Common myeloid progenitor, CD34-positive (primary cell): Measurements from ENCODE around the gene DENND1B.
"Not testable (repeated sequence)": the region's sequence is repeated elsewhere in the genome, so short reads cannot be mapped to it uniquely, and the experiment has no call there.

Experiments
- CTCF ChIA-PET: fragments of 350-600 bp; sonication (Branson Sonifier 250); formaldehyde crosslinking; loops from one replicate; lab custom pipeline; 2021; ENCODE audit warnings: antibody characterized with exemption; lab: Charles Lee
- POLR2A ChIA-PET: fragments of 350-600 bp; sonication (Branson Sonifier 250); formaldehyde crosslinking; loops from one replicate; lab custom pipeline; 2021; ENCODE audit warnings: antibody characterized with exemption; lab: Charles Lee
- DNase-seq, 3 donors: peaks; one replicate each; pipeline versions ENCODE4 v3.0.0 to v3.0.0-alpha.2; 2013
- H3K27ac ChIP-seq, 2 experiments: 1 replicate in 1 of 2; 2 replicates in 1 of 2; pipeline ENCODE4 v1.7.0; 2013; ENCODE audit warnings: inconsistent platforms in 2 of 2, low read length in 2 of 2, mild to moderate bottlenecking in 2 of 2, low read depth in 1 of 2, moderate library complexity in 1 of 2; ENCODE audit not compliant: severe bottlenecking in 2 of 2, insufficient read depth in 1 of 2, poor library complexity in 1 of 2
- H3K27me3 ChIP-seq, 5 experiments: replicated peaks in 2 of 5; 1 replicate in 3 of 5; 2 replicates in 2 of 5; pipeline versions ENCODE4 v1.6.1 to v1.7.0; 2013; ENCODE audit warnings: low read length in 4 of 5, mild to moderate bottlenecking in 2 of 5, moderate library complexity in 2 of 5, inconsistent platforms in 1 of 5; ENCODE audit not compliant: insufficient read depth in 5 of 5, control insufficient read depth in 4 of 5
- H3K36me3 ChIP-seq, 4 experiments: 1 replicate in 2 of 4; 2 replicates in 2 of 4; pipeline versions ENCODE4 v1.6.1 to v1.7.0; 2013; ENCODE audit warnings: low read length in 3 of 4, control low read depth in 1 of 4, mild to moderate bottlenecking in 1 of 4; ENCODE audit not compliant: control insufficient read depth in 4 of 4, insufficient read depth in 4 of 4
- H3K4me1 ChIP-seq, 4 experiments: 1 replicate in 3 of 4; 2 replicates in 1 of 4; pipeline versions ENCODE4 v1.6.1 to v1.7.1; 2013; ENCODE audit warnings: low read length in 3 of 4, mild to moderate bottlenecking in 3 of 4, control low read depth in 1 of 4, inconsistent platforms in 1 of 4, moderate library complexity in 1 of 4; ENCODE audit not compliant: control insufficient read depth in 4 of 4, insufficient read depth in 4 of 4; ENCODE audit errors: control extremely low read depth in 1 of 4
- H3K4me3 ChIP-seq, 7 experiments: 1 replicate in 4 of 7; 2 replicates in 3 of 7; pipeline versions ENCODE4 v1.5.1 to v1.7.0; 2013; ENCODE audit warnings: mild to moderate bottlenecking in 7 of 7, low read length in 6 of 7, moderate library complexity in 6 of 7, inconsistent platforms in 2 of 7, low read depth in 2 of 7, control low read depth in 1 of 7; ENCODE audit not compliant: insufficient read depth in 4 of 7, control insufficient read depth in 1 of 7; ENCODE audit errors: extremely low read depth in 1 of 7
- H3K9me3 ChIP-seq, 5 experiments: 1 replicate in 4 of 5; 2 replicates in 1 of 5; pipeline versions ENCODE4 v1.6.1 to v1.7.1; 2013; ENCODE audit warnings: low read length in 4 of 5, mild to moderate bottlenecking in 2 of 5, inconsistent platforms in 1 of 5, low read depth in 1 of 5, moderate library complexity in 1 of 5; ENCODE audit not compliant: control insufficient read depth in 4 of 5, insufficient read depth in 2 of 5; ENCODE audit errors: control extremely low read depth in 1 of 5
- WGBS: methylation state at CpG from one replicate; pipeline ENCODE4 v1.1.5; 2013; ENCODE audit not compliant: insufficient coverage; 5-methylcytosine and 5-hydroxymethylcytosine counted together

DENND1B gene

DNA sequence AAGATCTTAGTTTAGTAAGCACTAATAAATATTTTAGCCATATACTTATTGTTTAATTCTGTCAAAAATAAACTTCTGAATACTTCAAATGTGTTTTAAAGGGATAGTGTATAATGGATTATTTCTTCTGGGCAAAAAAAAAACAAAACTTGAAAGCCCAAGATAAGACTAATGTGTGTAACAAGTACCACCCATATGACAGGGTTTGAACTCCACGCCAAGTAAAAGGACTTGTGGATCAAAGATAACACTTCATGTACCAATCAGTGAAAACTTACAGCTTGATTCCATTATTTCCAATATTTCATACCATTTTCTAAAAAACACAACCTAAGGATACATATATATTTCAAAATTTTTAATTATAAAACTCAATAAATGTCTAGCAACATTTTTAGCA is 59.5 kb downstream of the DENND1B start:
- no peak for DNase-seq
- Histone ChIP-seq H3K36me3 (no peaks in the 10 kb centered on the region), H3K27ac (no peak overlapping the region), H3K4me1 (no peaks in the 10 kb centered on the region), H3K4me3 (no peak overlapping the region), H3K27me3 (no peaks in the 10 kb centered on the region), H3K9me3 (no peaks in the 10 kb centered on the region)
- ChIA-PET CTCF (no interaction called here), POLR2A (no interaction called here)
- 100% methylated on average over 1 of the region's 1 CpG for WGBS

DNA sequence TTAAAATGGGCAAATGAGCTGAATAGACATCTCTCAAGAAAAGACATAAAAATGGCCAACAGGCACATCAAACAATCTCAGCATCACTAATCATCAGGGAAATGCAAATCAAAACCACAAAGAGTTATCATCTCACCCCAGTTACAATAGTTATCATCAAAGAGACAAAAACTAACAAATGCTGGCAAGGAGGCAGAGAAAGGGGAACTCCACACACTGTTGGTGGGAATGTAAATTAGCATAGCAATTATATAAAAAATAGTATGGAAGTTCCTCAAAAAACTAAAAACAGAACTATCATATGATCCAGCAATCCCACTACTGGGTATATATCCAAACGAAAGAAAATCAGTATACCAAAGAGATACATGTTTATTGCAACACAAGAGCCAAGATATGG is 68.7 kb downstream of the DENND1B start:
- no peak overlapping the region for H3K4me3 ChIP-seq
- POLR2A ChIA-PET = no interaction called here
- H3K4me1 ChIP-seq = no peaks in the 10 kb centered on the region
- DNase-seq = peak; percentile 14 to 85 (median 73)
- CTCF ChIA-PET = no interaction called here
- WGBS = no CpG with 5 or more reads among the region's 1 CpG
- no peak overlapping the region for H3K27ac ChIP-seq
- no peaks in the 10 kb centered on the region for H3K27me3 ChIP-seq
- H3K9me3 ChIP-seq = peaks cover 0 to 4% (median 0%) of the 10 kb centered on the region in 5 experiments
- no peaks in the 10 kb centered on the region for H3K36me3 ChIP-seq

DNA sequence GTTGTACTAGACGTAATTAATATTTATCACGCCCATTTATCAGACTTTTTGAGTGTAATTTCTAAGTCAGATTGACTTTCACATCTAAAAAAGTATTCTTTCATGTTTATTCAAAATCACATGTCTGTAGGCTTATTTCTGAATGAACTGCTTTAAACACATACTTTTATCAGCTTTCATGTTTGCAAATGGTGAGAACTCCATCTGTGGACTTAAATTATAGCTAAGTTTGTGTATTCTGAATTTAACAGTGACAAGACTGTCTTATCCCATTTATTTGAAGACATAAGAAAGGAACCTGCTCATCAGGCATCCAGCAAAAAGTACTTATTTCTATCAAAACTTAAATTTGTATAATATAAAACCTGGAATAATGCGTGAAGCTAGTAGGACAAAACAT is 69.3 kb downstream of the DENND1B start:
- Histone ChIP-seq H3K9me3 (peaks cover 0 to 8% (median 0%) of the 10 kb centered on the region in 5 experiments), H3K36me3 (peaks cover 0 to 3% (median 0%) of the 10 kb centered on the region in 4 experiments), H3K27me3 (no peaks in the 10 kb centered on the region), H3K4me3 (no peak overlapping the region), H3K4me1 (no peaks in the 10 kb centered on the region), H3K27ac (no peak overlapping the region)
- ChIA-PET CTCF (interaction anchor here (1.8 kb wide), 1 partner anchor 163 kb away, joined by 6 read pairs; no protein-coding TSS in a partner anchor), POLR2A (no interaction called here)
- no CpG with 5 or more reads among the region's 3 CpGs for WGBS
- no peak for DNase-seq

DNA sequence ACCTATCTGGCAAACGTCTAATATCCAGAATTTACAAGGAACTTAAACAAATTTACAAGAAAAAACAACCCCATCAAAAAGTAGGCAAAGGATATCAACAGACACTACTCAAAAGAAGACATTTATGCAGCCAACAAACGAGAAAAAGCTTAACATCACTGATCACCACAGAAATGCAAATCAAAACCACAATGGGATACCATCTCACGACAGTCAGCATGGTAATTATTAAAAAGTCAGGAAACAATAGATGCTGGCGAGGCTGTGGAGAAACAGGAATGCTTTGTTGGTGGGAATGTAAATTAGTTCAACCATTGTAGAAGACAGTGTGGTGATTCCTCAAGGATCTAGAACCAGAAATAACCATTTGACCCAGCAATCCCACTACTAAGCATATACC is 74.6 kb downstream of the DENND1B start:
- H3K27me3 ChIP-seq, H3K4me3 ChIP-seq, H3K4me1 ChIP-seq, H3K9me3 ChIP-seq, H3K36me3 ChIP-seq, POLR2A ChIA-PET, CTCF ChIA-PET, H3K27ac ChIP-seq, DNase-seq: not testable (repeated sequence)
- WGBS = 96% methylated on average over 3 of the region's 4 CpGs

DNA sequence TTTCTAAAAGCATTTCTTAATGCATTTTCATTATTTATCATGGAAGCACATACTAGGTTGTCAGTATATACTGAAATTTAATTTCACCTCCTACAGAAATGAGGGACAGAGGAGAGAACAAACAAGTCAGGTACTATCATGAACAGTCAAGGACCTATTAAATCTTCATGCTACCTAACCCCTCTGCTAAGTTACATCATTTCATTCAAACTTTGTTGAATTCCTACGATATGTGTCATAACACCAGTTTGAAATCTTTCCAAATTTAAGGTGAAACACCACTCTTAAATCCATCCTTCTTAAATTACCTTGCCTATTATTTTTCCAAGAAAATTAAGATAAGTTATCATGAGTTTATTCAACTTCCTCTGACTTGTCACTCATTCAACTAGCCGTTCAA is 78.9 kb downstream of the DENND1B start:
- Histone ChIP-seq H3K4me1 (peaks cover 0 to 1% (median 0%) of the 10 kb centered on the region in 4 experiments), H3K36me3 (peaks cover 0 to 5% (median 0%) of the 10 kb centered on the region in 4 experiments), H3K27me3 (no peaks in the 10 kb centered on the region), H3K4me3 (no peak overlapping the region), H3K27ac (no peak overlapping the region), H3K9me3 (peaks cover 0 to 9% (median 0%) of the 10 kb centered on the region in 5 experiments)
- POLR2A ChIA-PET = no interaction called here
- no peak for DNase-seq
- 100% methylated on average over 1 of the region's 2 CpGs for WGBS
- CTCF ChIA-PET = no interaction called here

DNA sequence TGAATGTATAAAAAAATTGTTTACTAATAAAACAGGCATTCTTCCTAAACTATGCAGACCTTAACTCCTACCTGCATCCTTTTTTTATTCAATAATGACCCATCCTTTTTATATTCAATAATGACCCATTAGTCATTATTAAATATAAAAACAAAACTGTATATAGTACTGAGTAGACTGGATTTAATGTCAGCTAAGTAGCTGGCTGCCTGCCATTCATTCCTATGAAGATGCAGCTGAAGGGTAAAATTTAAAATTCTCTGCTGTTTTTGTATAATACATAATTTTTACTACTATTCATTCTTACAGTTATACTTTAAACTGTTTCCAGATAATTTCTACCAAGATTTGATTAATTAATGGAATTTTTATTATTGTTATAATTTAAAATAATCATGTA is 79.3 kb downstream of the DENND1B start:
- Histone ChIP-seq H3K27ac (no peak overlapping the region), H3K36me3 (peaks cover 0 to 2% (median 0%) of the 10 kb centered on the region in 4 experiments), H3K4me1 (peaks cover 0 to 1% (median 0%) of the 10 kb centered on the region in 4 experiments), H3K9me3 (peaks cover 0 to 6% (median 0%) of the 10 kb centered on the region in 5 experiments), H3K4me3 (no peak overlapping the region), H3K27me3 (no peaks in the 10 kb centered on the region)
- ChIA-PET CTCF (no interaction called here), POLR2A (no interaction called here)
- no peak for DNase-seq

DNA sequence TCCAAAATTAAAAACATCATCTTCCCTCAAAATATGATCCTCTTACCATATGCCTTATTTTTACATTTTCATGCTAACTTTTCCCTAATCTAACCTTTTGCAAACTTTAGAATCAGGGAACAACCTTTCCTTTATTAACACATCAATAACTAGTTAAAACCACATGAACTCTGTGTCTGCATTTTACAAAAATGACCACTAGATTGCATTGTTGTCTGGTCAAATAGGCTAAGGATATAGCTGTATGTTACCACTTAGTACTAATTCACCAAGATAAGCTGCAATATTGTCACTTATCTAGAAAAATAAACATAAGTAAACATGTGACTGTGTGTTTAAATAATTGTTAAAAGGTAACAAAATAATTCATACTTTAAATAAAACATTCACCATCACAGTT is 82.3 kb downstream of the DENND1B start:
- no peak overlapping the region for H3K4me3 ChIP-seq
- no peak overlapping the region for H3K27ac ChIP-seq
- H3K4me1 ChIP-seq = peaks cover 0 to 1% (median 0%) of the 10 kb centered on the region in 4 experiments
- DNase-seq = peak; percentile 12 to 27 (median 25)
- peaks cover 0 to 9% (median 4%) of the 10 kb centered on the region in 5 experiments for H3K9me3 ChIP-seq
- H3K36me3 ChIP-seq = peaks cover 0 to 17% (median 9%) of the 10 kb centered on the region in 4 experiments
- ChIA-PET CTCF (interaction anchor here (0.6 to 4.1 kb wide), 12 partner anchors 9 to 222 kb away, joined by 3 to 21 read pairs (median 3); no protein-coding TSS in a partner anchor), POLR2A (no interaction called here)
- H3K27me3 ChIP-seq = no peaks in the 10 kb centered on the region
